ENCODE measurements around the gene LCORL.

The LCORL gene

DNA sequence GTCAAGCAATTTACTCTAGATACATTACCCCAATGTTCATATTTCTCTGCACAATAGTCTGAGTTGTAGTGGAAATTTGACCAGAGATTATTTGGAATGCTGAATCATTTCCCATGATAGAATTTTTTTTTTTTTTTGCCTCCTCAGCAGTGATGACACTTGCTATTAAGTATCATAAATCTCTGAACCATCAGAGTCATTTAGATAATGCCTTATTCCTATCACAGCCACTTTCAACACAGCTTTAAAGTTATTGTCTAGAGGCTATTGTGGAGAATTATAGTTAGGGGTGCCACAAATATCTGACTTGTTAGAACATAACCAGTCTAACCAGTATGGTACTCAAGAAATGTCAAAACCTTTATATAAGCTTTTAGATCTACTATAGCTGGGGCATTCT lies 79.8 kb downstream of the LCORL start:
- Histone ChIP-seq H3K4me3 (ENCODE audit: low read depth in 1 of 2, low read length in 2 of 2) (no peak overlapping the region), H3K36me3 (ENCODE audit: control insufficient read depth in 1 of 2, insufficient read depth in 2 of 2, low read length in 2 of 2) (no peaks in the 10 kb centered on the region), H3K4me1 (ENCODE audit: control insufficient read depth in 1 of 2, insufficient read depth in 2 of 2, low read length in 2 of 2) (peaks cover 0 to 3% of the 10 kb centered on the region in 2 donors), H3K27me3 (ENCODE audit: control insufficient read depth in 1 of 2, insufficient read depth in 2 of 2, low read length in 2 of 2) (no peaks in the 10 kb centered on the region), H3K27ac (ENCODE audit: low read depth, low read length) (no peak overlapping the region), H3K9ac (ENCODE audit: low read depth in 1 of 2, low read length in 2 of 2) (no peak overlapping the region), H3K9me3 (ENCODE audit: control insufficient read depth in 1 of 2, low read length in 2 of 2) (no peaks in the 10 kb centered on the region)

DNA sequence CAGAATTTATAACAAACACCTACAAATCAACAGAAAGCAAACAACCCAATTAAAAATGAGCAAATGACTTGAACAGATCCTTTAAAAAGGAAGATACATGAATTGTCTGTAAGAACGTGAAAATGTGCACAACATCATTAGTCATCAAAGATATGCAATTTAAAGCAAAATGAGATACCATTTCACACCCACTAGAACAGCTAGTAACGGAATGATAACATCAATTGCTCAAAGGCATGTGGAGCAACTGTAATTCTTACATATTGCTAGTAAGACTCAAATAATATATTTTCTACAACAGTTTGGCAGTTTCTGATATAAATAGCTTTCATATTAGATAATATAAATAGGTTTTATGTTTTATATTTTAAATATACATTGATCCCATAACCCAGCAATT lies 82.5 kb downstream of the LCORL start:
- peaks cover 0 to under 1% of the 10 kb centered on the region in 2 donors for H3K9me3 ChIP-seq (ENCODE audit: control insufficient read depth in 1 of 2, low read length in 2 of 2)
- no peaks in the 10 kb centered on the region for H3K4me1 ChIP-seq (ENCODE audit: control insufficient read depth in 1 of 2, insufficient read depth in 2 of 2, low read length in 2 of 2)
- H3K27ac ChIP-seq (ENCODE audit: low read depth, low read length), result no peak overlapping the region
- H3K27me3 ChIP-seq (ENCODE audit: control insufficient read depth in 1 of 2, insufficient read depth in 2 of 2, low read length in 2 of 2), result no peaks in the 10 kb centered on the region
- H3K9ac ChIP-seq (ENCODE audit: low read depth in 1 of 2, low read length in 2 of 2), result no peak overlapping the region
- no peak overlapping the region for H3K4me3 ChIP-seq (ENCODE audit: low read depth in 1 of 2, low read length in 2 of 2)
- no peaks in the 10 kb centered on the region for H3K36me3 ChIP-seq (ENCODE audit: control insufficient read depth in 1 of 2, insufficient read depth in 2 of 2, low read length in 2 of 2)

DNA sequence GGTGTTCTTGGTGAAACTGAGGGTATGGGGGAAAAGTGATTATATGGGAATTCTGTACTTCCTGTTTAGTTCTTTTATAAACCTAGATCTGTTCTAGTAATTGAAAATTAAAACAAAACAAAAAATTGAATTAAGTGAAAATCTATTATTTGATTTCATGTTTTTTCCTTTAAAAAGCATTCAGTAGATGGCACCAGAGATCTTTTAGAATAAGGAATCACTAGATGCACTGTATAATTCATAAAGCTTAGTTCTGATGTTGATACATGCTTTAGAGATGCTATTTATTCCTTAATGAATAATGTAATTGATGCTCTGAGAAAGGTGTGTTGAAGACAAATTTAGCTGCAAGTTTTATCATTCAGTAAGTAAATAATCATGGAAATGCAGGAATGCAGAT lies 87.3 kb downstream of the LCORL start:
- Histone ChIP-seq H3K36me3 (ENCODE audit: control insufficient read depth in 1 of 2, insufficient read depth in 2 of 2, low read length in 2 of 2) (no peaks in the 10 kb centered on the region), H3K4me3 (ENCODE audit: low read depth in 1 of 2, low read length in 2 of 2) (no peak overlapping the region), H3K9ac (ENCODE audit: low read depth in 1 of 2, low read length in 2 of 2) (no peak overlapping the region), H3K9me3 (ENCODE audit: control insufficient read depth in 1 of 2, low read length in 2 of 2) (peaks cover 0 to 18% of the 10 kb centered on the region in 2 donors), H3K27ac (ENCODE audit: low read depth, low read length) (no peak overlapping the region), H3K27me3 (ENCODE audit: control insufficient read depth in 1 of 2, insufficient read depth in 2 of 2, low read length in 2 of 2) (no peaks in the 10 kb centered on the region), H3K4me1 (ENCODE audit: control insufficient read depth in 1 of 2, insufficient read depth in 2 of 2, low read length in 2 of 2) (no peaks in the 10 kb centered on the region)

GRCh38 chr4:17933126-17933525 lies 88.4 kb downstream of the LCORL start:
- Histone ChIP-seq H3K36me3 (ENCODE audit: control insufficient read depth in 1 of 2, insufficient read depth in 2 of 2, low read length in 2 of 2) (peaks cover 0 to 2% of the 10 kb centered on the region in 2 donors), H3K4me3 (ENCODE audit: low read depth in 1 of 2, low read length in 2 of 2) (no peak overlapping the region), H3K9me3 (ENCODE audit: control insufficient read depth in 1 of 2, low read length in 2 of 2) (peaks cover 0 to 22% of the 10 kb centered on the region in 2 donors), H3K27me3 (ENCODE audit: control insufficient read depth in 1 of 2, insufficient read depth in 2 of 2, low read length in 2 of 2) (no peaks in the 10 kb centered on the region), H3K4me1 (ENCODE audit: control insufficient read depth in 1 of 2, insufficient read depth in 2 of 2, low read length in 2 of 2) (no peaks in the 10 kb centered on the region), H3K27ac (ENCODE audit: low read depth, low read length) (no peak overlapping the region), H3K9ac (ENCODE audit: low read depth in 1 of 2, low read length in 2 of 2) (no peak overlapping the region)

DNA sequence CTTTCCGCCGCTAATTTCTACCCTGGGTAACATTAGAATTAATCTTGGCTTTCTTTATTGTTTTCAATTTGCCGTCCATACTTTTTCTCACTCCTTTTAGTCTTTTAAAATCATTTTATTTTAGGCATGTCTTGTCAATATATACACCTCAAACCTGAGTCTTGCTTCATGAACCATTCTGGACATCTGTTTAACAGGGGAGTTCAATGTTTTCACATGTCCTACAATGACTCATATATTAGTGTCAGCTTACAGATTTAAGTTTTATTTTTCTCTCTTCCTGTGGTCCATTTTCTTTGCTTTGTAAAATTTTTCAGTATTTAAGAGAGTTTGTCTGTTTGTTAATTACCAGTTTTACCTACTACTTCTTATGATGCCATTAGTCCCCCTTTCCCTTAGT lies 89.5 kb downstream of the LCORL start:
- Histone ChIP-seq H3K4me3 (ENCODE audit: low read depth in 1 of 2, low read length in 2 of 2) (no peak overlapping the region), H3K4me1 (ENCODE audit: control insufficient read depth in 1 of 2, insufficient read depth in 2 of 2, low read length in 2 of 2) (no peaks in the 10 kb centered on the region), H3K9ac (ENCODE audit: low read depth in 1 of 2, low read length in 2 of 2) (no peak overlapping the region), H3K27me3 (ENCODE audit: control insufficient read depth in 1 of 2, insufficient read depth in 2 of 2, low read length in 2 of 2) (no peaks in the 10 kb centered on the region), H3K36me3 (ENCODE audit: control insufficient read depth in 1 of 2, insufficient read depth in 2 of 2, low read length in 2 of 2) (peaks cover 0 to 4% of the 10 kb centered on the region in 2 donors), H3K9me3 (ENCODE audit: control insufficient read depth in 1 of 2, low read length in 2 of 2) (peaks cover 0 to 22% of the 10 kb centered on the region in 2 donors), H3K27ac (ENCODE audit: low read depth, low read length) (no peak overlapping the region)

DNA sequence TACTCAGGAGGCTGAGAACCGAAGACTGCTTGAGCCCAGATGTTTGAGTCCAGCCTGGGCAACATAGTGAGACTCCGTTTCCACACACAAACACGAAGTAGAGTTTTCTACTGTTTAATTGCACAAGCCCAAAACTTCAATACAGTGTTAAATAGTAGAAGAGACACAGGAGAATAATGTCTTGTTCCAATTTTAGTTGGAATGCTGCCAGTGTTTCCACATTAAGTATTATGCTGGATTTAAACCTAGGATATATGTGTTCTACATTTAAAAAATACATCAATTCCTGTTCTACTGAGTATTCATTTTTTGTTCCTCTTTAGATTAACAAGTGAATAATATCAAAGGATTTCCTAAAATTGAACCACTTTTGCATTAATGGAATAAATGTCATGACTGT lies 91.3 kb downstream of the LCORL start:
- Histone ChIP-seq H3K27me3 (ENCODE audit: control insufficient read depth in 1 of 2, insufficient read depth in 2 of 2, low read length in 2 of 2) (no peaks in the 10 kb centered on the region), H3K4me3 (ENCODE audit: low read depth in 1 of 2, low read length in 2 of 2) (no peak overlapping the region), H3K9me3 (ENCODE audit: control insufficient read depth in 1 of 2, low read length in 2 of 2) (peaks cover 0 to 22% of the 10 kb centered on the region in 2 donors), H3K36me3 (ENCODE audit: control insufficient read depth in 1 of 2, insufficient read depth in 2 of 2, low read length in 2 of 2) (peaks cover 0 to 5% of the 10 kb centered on the region in 2 donors), H3K9ac (ENCODE audit: low read depth in 1 of 2, low read length in 2 of 2) (no peak overlapping the region), H3K4me1 (ENCODE audit: control insufficient read depth in 1 of 2, insufficient read depth in 2 of 2, low read length in 2 of 2) (no peaks in the 10 kb centered on the region), H3K27ac (ENCODE audit: low read depth, low read length) (no peak overlapping the region)

GRCh38 chr4:17924189-17924588 lies 97.4 kb downstream of the LCORL start:
- Histone ChIP-seq H3K4me3 (ENCODE audit: low read depth in 1 of 2, low read length in 2 of 2) (no peak overlapping the region), H3K4me1 (ENCODE audit: control insufficient read depth in 1 of 2, insufficient read depth in 2 of 2, low read length in 2 of 2) (no peaks in the 10 kb centered on the region), H3K27me3 (ENCODE audit: control insufficient read depth in 1 of 2, insufficient read depth in 2 of 2, low read length in 2 of 2) (no peaks in the 10 kb centered on the region), H3K27ac (ENCODE audit: low read depth, low read length) (no peak overlapping the region), H3K9me3 (ENCODE audit: control insufficient read depth in 1 of 2, low read length in 2 of 2) (peaks cover 0 to 3% of the 10 kb centered on the region in 2 donors), H3K36me3 (ENCODE audit: control insufficient read depth in 1 of 2, insufficient read depth in 2 of 2, low read length in 2 of 2) (peaks cover 0 to 14% of the 10 kb centered on the region in 2 donors), H3K9ac (ENCODE audit: low read depth in 1 of 2, low read length in 2 of 2) (no peak overlapping the region)

- Histone ChIP-seq H3K9ac (ENCODE audit: low read depth in 1 of 2, low read length in 2 of 2) (no peak overlapping the region), H3K27ac (ENCODE audit: low read depth, low read length) (no peak overlapping the region), H3K27me3 (ENCODE audit: control insufficient read depth in 1 of 2, insufficient read depth in 2 of 2, low read length in 2 of 2) (no peaks in the 10 kb centered on the region), H3K4me1 (ENCODE audit: control insufficient read depth in 1 of 2, insufficient read depth in 2 of 2, low read length in 2 of 2) (no peaks in the 10 kb centered on the region), H3K4me3 (ENCODE audit: low read depth in 1 of 2, low read length in 2 of 2) (no peak overlapping the region), H3K36me3 (ENCODE audit: control insufficient read depth in 1 of 2, insufficient read depth in 2 of 2, low read length in 2 of 2) (peaks cover 0 to 16% of the 10 kb centered on the region in 2 donors), H3K9me3 (ENCODE audit: control insufficient read depth in 1 of 2, low read length in 2 of 2) (no peaks in the 10 kb centered on the region)
Observed at GRCh38 chr4:17921451-17921850, 100.1 kb downstream of the LCORL start.

- no peaks in the 10 kb centered on the region for H3K27me3 ChIP-seq (ENCODE audit: control insufficient read depth in 1 of 2, insufficient read depth in 2 of 2, low read length in 2 of 2)
- no peak overlapping the region for H3K9ac ChIP-seq (ENCODE audit: low read depth in 1 of 2, low read length in 2 of 2)
- no peaks in the 10 kb centered on the region for H3K9me3 ChIP-seq (ENCODE audit: control insufficient read depth in 1 of 2, low read length in 2 of 2)
- H3K4me1 ChIP-seq (ENCODE audit: control insufficient read depth in 1 of 2, insufficient read depth in 2 of 2, low read length in 2 of 2), result no peaks in the 10 kb centered on the region
- no peak overlapping the region for H3K4me3 ChIP-seq (ENCODE audit: low read depth in 1 of 2, low read length in 2 of 2)
- H3K27ac ChIP-seq (ENCODE audit: low read depth, low read length), result no peak overlapping the region
- H3K36me3 ChIP-seq (ENCODE audit: control insufficient read depth in 1 of 2, insufficient read depth in 2 of 2, low read length in 2 of 2), result peaks cover 0 to 16% of the 10 kb centered on the region in 2 donors
Observed at GRCh38 chr4:17920681-17921080, 100.9 kb downstream of the LCORL start.

DNA sequence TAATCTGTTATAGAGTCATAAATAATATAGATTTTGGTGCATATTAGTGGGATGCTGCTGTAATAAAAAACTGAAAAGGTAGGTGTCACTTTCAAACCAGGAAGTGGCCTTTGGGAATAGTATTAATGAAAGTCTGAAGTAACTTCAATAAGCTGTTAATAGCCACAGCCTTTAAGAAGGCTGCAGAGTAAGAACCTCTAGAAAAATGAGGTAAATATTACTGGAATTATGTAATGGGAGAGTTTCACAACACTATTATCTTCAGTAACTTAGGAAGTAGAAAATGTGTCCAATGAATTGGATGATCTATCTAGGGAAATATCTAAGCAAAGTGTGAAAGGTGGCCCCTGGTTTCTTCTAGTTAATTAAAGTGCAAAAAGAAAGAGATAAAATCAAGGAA lies 106.1 kb downstream of the LCORL start:
- Histone ChIP-seq H3K4me1 (ENCODE audit: control insufficient read depth in 1 of 2, insufficient read depth in 2 of 2, low read length in 2 of 2) (no peaks in the 10 kb centered on the region), H3K27ac (ENCODE audit: low read depth, low read length) (no peak overlapping the region), H3K4me3 (ENCODE audit: low read depth in 1 of 2, low read length in 2 of 2) (no peak overlapping the region), H3K36me3 (ENCODE audit: control insufficient read depth in 1 of 2, insufficient read depth in 2 of 2, low read length in 2 of 2) (peaks cover 0 to 17% of the 10 kb centered on the region in 2 donors), H3K9ac (ENCODE audit: low read depth in 1 of 2, low read length in 2 of 2) (no peak overlapping the region), H3K27me3 (ENCODE audit: control insufficient read depth in 1 of 2, insufficient read depth in 2 of 2, low read length in 2 of 2) (no peaks in the 10 kb centered on the region), H3K9me3 (ENCODE audit: control insufficient read depth in 1 of 2, low read length in 2 of 2) (no peaks in the 10 kb centered on the region)

DNA sequence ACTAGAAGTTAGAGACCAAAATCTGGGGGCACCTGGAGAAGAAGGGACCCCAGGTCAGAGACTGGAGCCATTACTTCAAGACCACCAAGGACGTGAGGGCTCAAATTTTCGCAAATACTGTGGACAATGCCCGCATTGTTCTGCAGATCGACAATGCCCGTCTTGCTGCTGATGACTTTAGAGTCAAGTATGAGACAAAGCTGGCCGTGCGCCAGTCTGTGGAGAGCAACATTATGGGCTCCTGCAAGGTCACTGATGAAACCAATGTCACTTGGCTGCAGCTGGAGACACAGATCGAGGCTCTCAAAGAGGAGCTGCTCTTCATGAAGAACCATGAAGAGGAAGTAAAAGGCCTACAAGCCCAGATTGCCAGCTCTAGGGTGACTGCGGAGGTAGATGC lies 109.5 kb downstream of the LCORL start:
- H3K9me3 ChIP-seq (ENCODE audit: control insufficient read depth in 1 of 2, low read length in 2 of 2), result no peaks in the 10 kb centered on the region
- H3K27me3 ChIP-seq (ENCODE audit: control insufficient read depth in 1 of 2, insufficient read depth in 2 of 2, low read length in 2 of 2), result no peaks in the 10 kb centered on the region
- peaks cover 2 to 11% of the 10 kb centered on the region in 2 donors for H3K36me3 ChIP-seq (ENCODE audit: control insufficient read depth in 1 of 2, insufficient read depth in 2 of 2, low read length in 2 of 2)
- no peak overlapping the region for H3K4me3 ChIP-seq (ENCODE audit: low read depth in 1 of 2, low read length in 2 of 2)
- H3K4me1 ChIP-seq (ENCODE audit: control insufficient read depth in 1 of 2, insufficient read depth in 2 of 2, low read length in 2 of 2), result no peaks in the 10 kb centered on the region
- H3K27ac ChIP-seq (ENCODE audit: low read depth, low read length), result no peak overlapping the region
- H3K9ac ChIP-seq (ENCODE audit: low read depth in 1 of 2, low read length in 2 of 2), result no peak overlapping the region

Data from duodenal mucosa (tissue), 2 donors.